Measurements from ENCODE around the gene HGFAC.

Gene HGFAC

GRCh38 chr4:3464349-3464905, 22.7 kb downstream of the HGFAC start:
- no peak for DNase-seq

DNA sequence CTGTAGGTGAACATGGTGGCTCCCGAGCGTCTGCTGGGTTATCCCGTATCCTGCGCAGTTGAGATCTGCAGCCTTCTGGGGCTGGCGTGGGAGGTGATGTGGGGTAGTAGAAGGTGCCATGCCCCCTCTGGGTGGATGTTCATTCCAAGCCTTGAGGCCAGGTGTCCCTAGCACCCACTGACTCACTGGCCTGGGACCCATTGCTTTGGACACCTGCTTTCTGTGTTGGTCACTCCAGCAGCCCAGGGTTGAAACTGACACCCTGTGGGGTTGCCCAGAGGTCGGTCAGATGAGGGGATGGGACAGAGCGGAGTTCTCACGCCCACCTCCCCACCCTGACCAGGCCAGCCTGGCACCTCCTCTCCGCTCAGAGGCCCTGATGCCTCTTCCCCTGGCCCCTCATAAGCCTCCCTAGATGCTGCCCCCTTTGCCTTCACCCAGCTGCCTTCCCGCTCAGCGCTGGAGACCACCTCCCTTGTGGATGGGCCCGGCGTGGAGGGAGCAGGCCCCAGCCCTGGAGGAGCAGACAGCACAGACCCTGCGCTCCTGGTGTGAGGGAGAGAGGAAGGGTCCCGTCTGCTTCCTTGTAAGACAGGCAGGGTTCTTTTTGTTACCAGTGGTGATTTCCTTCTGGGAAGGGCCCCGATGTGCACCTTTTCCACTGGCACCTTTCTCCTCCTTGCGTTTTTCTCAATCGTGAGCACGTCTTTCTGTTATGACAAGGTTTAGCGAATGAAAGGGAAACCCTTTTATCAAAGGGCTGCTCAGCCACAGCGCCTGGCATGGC, 23.3 kb downstream of the HGFAC start:
- no peak for DNase-seq

- DNase-seq = no peak
Observed at GRCh38 chr4:3465698-3466671, 24.2 kb downstream of the HGFAC start.

- no peak for DNase-seq
Observed at GRCh38 chr4:3466691-3467600, 25.2 kb downstream of the HGFAC start.

DNA sequence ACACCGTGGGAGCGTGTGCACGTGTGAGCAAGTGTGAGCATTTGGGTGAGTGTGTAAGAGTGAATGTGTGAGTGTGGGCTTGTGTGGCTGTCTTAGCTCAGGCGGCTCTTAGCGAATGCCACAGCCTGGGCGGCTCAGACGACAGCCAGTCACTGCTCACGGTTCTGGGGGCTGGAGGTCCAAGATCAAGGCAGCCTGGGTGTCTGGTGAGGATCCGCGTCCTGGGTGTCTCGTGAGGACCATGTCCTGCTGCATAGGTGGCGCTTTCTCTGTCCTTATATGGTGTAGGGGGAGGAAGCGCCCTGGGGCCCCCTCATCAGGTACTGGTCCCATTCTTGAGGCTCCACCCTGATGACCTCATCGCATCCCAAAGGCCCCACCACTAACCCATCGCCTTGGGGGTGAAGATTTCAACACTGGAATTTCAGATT, 25.8 kb downstream of the HGFAC start:
- DNase-seq = no peak

- DNase-seq = no peak
Observed at GRCh38 chr4:3468154-3468553, 26.4 kb downstream of the HGFAC start.

DNA sequence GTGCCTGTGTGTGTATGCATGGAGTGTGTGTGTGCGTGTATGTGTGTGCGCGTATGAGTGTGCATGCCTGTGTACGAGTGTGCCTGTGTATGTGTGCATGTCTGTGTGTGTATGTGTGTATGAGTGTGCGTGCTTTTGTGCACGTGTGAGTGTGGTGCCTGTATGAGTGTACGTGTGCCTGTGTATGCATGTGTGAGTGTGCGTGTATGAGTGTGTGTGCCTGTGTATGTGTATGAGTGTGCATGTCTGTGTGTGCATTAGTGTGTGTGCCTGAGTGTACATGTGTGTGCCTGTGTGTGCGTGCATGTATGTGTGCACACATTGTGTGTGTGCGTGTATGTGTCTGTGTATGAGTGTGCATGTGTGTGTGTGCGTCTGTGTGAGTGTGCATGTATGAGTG, 27.0 kb downstream of the HGFAC start:
- DNase-seq = no peak

DNA sequence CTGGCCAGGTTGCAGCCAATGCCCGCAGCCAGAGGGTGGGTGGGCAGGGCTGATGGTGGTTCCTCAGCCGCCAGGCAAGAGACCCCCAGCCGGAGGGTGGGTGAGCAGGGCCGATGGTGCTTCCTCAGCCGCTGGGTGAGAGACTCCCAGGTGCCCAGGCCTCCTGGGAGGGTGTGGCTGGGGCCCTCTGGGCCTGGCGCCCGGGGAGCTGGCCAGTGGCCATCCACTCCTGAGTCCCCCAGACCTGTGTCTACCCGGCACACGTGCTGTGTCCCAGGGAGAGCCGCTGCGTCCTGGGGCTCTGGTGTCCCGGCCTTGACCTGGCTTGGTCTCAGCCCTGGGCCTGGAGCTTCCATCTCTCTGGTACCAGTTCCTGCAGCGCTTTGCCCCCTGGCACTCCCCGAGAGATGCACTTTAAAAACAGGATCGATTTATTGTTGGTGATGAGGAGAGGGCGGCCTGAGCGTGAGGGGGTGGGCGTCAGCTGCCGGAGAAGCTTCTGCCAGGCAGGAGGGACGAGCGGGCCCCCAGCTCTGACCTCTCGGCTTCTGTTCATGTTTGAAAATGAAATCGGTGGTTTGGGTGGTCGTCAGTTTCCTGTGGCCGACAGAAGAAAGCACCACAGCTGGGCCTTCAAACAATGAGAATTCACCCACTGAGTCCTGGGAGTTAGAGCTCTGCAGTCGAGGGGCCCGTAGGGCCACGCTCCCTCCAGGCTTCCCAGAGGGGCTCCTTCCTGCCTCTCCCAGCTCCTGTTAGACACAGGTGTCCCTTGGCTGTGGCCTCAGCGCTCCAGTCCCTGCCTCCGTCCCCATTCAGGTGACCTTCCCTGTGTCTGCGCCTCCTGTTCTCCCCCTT, 27.8 kb downstream of the HGFAC start:
- no peak for DNase-seq

DNA sequence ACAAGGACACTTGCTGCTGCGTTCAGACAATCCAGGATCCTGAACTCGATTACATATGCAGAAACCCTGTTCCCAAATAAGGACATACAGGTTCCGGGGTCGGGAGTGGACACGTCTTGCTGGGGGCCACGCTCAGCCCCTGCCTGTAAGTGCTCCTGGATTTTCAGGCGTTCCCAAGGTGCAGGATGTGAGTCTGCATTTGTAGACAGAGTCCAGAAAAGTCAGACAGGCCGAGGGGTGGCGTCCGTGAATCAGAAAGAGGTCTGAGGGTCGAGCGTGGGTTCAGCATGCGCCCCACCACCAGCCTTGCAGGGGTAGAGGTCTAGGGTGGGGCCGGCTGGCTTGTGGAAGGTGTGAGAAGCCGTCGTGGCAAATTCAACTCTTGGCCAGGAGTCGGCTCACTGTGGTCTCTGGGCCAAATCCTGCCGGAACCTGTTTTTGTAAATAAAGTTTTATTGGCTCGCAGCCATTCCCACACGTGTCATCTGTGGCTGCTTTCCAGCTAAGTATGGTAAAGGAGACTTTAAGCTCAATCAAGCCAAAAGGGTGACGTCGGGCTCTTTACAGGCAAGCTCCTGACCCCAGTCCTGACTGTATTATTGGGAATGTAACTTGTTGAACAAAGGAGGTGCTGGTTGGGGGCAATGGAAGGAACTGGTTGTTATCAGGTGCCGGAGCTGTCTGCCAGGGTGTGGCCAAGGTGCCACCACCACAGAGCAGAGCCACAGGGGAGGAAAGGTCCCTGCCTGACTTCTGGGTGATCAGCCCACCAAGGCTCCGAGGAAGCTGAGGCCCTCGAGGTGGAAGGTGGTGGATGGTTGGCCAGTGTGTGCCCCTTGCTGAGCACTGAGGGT, 28.7 kb downstream of the HGFAC start:
- DNase-seq = no peak

- no peak for DNase-seq
Observed at GRCh38 chr4:3471098-3471760, 29.5 kb downstream of the HGFAC start.

- no peak for DNase-seq
Observed at GRCh38 chr4:3471886-3472285, 30.1 kb downstream of the HGFAC start.

- DNase-seq = no peak
Observed at GRCh38 chr4:3472411-3473141, 30.8 kb downstream of the HGFAC start.

DNA sequence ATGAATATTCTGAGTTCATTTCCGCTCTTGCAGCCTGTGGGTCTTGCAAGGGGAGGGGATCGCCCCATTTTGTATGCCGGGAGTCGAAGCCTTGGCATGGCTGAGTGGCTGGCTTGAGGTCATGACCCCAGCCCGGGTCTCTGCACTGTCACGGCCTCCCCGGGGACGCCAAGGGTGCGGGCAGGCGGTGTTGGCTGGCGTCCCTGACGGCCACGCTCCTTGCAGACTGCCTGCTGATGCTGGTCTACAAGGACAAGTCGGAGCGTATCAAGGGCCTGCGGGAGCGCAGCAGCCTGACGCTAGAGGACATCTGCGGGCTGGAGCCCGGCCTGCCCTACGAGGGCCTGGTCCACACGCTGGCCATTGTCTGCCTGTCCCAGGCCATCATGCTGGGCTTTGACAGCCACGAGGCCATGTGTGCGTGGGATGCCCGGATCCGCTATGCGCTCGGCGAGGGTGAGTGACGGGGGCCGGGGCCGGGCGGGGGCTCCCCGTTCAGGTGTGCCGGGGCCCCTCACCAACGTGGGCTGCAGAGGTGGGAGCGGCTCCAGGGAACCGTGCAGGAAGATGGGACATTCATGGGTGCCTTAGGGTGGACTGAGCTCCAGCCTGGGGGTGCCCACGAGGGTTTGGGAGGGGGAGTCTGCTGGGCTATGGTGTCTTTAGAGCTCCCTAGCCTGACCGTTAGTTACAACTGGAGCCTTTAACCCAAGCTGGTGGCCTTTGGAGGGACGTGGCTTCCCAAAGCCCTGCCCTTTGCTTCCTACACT, 31.6 kb downstream of the HGFAC start:
- DNase-seq = no peak

GRCh38 chr4:3473996-3474765, 32.4 kb downstream of the HGFAC start:
- no peak for DNase-seq

DNA sequence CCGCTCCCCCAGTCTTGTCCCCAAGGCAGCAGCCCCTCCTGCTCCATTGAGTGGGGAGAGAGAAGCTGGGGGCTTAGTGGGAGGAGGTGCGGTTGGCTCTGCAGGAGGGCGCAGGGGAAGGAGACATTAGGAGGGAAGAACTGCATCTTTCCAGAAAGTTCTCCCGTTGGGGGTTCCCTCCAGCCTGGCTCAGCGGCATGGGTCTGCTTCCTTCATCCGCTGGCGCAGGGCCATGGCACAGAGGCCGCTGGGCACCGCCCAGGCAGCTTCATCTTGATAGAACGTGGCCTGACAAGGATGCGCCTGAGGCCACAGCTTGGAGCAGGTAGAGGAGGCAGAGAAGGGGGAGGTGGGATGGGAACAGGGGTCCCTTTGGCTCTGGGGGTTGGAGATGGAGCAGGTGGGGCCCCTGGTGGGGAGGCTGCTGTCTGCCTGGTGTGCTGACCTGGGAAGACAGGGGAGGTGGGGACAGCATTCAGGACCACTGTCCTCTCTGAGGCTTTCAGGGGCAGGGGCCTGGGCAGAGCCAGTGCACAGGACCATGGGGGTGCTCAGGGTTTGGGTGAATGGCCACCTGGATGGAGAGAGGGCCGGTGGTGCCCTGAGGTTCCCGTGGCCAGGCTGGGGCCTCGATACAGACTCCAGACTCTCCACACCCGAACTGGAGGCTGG, 33.4 kb downstream of the HGFAC start:
- DNase-seq = no peak

DNA sequence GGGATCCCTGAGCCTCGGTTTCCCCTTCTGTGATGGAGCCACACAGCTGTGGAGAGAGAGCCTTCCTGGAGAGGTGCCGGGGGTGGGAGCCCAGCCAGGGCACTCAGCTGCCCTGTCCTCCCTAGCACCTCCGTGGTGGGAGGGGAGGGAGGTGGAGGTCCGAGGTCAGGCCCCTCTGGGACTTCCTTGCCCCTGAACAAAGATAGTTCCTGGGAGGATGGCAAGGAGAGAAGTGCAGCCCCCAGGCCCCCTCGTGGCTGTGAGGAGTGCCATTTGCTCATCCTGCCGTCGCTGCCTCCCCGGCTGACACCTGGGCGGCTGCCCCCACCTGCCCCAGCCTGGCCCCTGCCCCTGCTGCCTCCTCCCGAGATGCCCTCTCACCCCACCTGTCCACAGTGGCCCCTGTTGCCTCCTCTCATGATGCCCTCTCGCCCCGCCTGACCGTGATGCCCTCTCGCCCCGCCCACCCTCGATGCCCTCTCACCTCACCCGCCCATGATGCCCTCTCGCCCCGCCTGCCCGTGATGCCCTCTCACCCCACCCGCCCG, 34.0 kb downstream of the HGFAC start:
- DNase-seq = no peak

DNA sequence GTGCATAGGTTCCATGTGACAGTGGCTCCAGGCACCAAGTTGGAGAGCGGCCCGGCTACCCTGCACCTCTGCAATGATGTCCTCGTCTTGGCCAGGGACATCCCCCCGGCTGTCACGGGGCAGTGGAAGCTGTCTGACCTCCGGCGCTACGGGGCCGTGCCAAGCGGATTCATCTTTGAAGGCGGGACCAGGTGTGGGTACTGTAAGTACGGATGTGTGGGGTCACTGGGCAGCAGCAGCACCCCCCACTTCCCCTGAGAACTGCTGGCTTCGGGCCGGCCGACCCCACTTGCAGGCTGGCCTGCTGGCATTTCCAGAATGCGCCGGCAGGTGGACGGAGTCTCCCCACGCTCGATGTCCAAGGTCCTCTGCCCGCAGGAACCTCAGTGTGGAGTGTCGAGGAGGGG, 34.6 kb downstream of the HGFAC start:
- no peak for DNase-seq

Measured in CD4-positive, alpha-beta T cell treated with Interleukin-17A for 1 hour (primary cell).